Muscle of back (tissue), 11 donors: ENCODE data around the gene ZFPM1. TPM values are rescaled to one million over a fixed set of nuclear protein-coding genes. Genes with fewer than 3 reads are reported as not detected.
"Not testable (repeated sequence)": the region's sequence is repeated elsewhere in the genome, so short reads cannot be mapped to it uniquely, and the experiment has no call there.

ENCODE experiments used
- DNase-seq, 3 donors: peaks; one replicate each; pipeline versions ENCODE4 v3.0.0 to v3.0.0-alpha.2; 2013
- polyA plus RNA-seq, 10 donors: library from polyadenylated mRNA; unstranded; fragments of 120-200 nt; gene quantifications; one replicate each; pipeline ENCODE4 v1.2.1, GENCODE V29; 2013; ENCODE audit not compliant: insufficient read length in 10 of 10

Gene ZFPM1
- polyA plus RNA-seq, 10 donors = 1.1 to 2.7 (median 1.3) TPM

- no peak for DNase-seq
Measured at GRCh38 chr16:88511906-88512305, 58.8 kb downstream of the ZFPM1 start.

GRCh38 chr16:88512728-88513696, 59.9 kb downstream of the ZFPM1 start:
- no peak for DNase-seq

GRCh38 chr16:88514070-88514469, 61.0 kb downstream of the ZFPM1 start:
- no peak for DNase-seq

DNA sequence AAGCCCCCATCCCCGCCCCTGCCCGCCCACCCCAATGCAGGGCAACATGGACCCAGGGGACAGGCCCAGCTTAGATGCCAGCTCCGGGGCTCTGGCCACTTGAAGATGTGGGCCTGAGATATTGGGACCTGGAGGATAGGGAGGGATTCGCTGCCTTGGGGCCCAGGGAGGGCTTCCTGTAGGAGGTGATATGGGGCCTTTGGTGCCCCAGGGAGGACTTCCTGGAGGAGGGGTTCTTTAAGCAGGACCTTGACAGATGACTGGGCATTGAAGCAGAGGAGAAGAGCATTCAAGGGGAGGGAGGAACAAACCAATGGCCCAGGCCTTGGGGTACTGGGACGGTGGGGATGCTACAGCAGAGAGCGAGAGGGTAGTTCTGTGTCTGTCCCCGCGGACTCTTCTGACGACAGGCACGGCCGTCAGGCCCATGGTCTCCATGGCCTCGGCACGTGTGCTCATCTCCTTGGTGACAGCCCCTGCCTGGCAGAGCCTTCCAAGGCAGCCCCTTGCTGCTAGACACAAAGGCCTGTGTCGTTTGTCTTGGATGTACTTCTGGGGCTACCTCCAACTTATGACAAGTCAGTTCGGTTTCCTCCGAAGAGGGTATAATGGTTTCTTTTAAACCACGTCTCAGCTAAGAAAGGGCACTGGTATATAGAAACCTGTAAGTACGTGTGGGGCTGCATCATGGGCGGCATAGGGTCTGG, 61.6 kb downstream of the ZFPM1 start:
- DNase-seq = no peak

DNA sequence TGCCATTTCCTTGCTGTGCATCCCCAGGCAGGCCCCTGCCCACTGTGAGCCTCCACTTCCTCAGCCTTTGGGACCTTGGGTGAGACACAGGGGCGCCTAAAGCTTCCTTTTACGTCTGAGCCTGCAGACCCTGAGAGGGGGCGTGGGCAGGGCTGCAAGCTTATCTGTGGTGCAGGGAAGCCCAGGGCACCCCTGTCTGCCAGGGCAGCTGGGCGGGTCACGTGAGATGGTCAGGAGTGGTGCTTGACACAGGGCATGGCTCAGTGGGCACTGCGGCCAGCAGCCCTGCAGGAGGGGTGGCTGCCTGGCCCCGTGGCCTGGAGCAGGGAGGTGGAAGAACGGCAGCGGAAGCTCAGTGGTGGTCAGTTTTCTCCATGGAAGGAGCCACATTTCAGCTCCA, 62.3 kb downstream of the ZFPM1 start:
- no peak for DNase-seq

DNA sequence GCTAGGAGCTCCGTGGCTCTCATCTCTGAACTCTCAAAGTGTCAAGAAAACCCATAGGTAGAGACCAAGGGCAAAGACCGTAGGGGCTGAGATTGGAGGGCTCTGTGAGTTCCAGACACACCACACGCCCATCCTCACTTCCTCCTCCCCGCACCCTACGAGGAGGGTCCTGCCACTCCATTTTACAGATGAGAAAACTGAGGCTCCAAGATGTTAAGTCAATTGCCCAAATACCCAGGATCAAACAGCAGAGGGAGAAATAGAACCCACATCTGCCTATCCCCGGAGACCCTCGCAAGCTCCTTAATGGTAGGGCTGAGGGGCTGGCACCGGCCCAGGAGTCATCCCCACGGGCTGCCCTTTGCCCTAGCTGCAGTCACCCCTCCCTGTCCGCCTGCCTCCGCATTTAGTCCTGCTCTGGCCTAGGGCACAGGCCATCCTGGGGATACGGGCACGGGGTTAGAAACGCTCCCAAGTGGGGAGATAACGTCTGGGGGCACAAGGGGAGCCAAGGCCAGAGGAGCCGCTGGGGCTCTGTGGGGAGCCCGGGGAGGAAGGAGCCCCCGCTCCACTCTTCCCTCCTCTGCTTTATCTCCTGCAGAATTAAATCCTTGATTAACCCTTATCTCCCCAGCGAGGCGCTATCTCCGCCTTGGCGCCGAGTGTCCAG, 63.0 kb downstream of the ZFPM1 start:
- no peak for DNase-seq

DNA sequence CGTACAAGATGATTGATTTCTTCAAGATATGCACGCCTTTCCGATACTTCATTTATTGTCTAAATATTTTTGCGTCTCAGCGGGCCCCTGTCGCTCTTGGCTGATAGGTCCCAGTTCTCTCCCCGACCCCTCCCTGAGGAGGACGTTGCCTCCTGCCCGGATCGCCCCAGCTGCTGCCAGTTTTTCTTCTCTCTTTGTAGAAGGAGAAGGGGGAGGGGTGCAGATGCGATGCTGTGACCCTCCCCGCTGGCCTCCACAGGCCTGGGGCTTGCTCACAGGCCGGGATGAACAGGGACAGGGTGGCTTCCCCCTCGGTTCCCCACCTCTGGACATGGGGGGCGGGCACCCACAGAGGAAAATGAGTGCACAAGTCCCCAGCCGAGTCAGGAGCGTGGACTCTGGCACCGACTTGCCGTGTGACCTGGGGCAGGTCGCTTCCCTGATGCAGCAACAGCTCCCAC, 63.6 kb downstream of the ZFPM1 start:
- DNase-seq = no peak

DNA sequence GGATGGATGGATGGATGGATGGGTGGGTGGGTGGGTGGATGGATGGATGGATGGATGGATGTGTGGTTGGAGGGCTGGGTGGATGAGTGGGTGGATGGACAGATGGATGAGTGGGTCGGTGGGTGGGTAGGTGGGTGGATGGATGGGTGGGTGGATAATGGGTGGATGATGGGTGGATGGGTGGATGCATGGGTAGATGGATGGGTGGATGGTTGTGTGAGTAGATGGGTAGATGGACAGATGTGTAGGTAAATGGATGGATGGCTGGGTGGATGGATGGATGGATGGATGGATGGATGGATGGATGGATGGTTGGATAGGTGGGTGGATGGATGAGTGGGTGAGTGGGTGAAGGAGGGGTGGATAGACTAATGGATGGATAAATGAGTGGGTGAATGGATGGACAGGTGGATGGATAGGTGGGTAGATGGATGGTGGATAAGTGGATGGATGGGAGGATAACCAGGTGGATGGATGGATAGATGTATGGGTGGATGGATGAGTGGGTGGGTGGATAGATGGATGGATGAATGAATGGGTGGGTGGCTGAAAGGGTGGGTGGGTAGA, 64.2 kb downstream of the ZFPM1 start:
- not testable (repeated sequence) for DNase-seq

GRCh38 chr16:88518411-88519111, 65.5 kb downstream of the ZFPM1 start:
- DNase-seq = not testable (repeated sequence)

- no peak for DNase-seq
Measured at GRCh38 chr16:88519240-88519639, 66.2 kb downstream of the ZFPM1 start.

GRCh38 chr16:88519938-88520653, 67.0 kb downstream of the ZFPM1 start:
- DNase-seq = no peak

DNA sequence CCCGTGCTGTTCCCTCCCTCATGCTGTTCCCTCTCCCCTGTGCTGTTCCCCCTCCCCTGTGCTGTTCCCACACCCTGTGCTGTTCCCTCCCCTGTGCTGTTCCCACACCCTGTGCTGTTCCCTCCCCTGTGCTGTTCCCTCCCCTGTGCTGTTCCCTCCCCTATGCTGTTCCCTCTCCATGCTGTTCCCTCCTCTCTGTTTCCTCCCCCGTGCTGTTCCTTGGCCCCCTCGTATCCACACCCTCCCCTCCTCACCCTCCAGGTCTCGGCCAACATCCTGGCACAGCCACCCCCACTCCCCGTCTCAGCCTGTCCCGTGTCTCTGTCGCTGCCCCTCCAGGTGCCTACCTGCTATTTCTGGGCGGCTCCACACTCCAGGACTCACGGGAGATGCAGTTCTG, 68.6 kb downstream of the ZFPM1 start:
- no peak for DNase-seq

GRCh38 chr16:88522276-88522949, 69.3 kb downstream of the ZFPM1 start:
- DNase-seq = no peak

GRCh38 chr16:88523309-88524161, 70.5 kb downstream of the ZFPM1 start:
- no peak for DNase-seq

- DNase-seq = no peak
Measured at GRCh38 chr16:88524274-88524972, 71.3 kb downstream of the ZFPM1 start.

- DNase-seq = no peak
Measured at GRCh38 chr16:88524973-88525662, 72.0 kb downstream of the ZFPM1 start.

DNA sequence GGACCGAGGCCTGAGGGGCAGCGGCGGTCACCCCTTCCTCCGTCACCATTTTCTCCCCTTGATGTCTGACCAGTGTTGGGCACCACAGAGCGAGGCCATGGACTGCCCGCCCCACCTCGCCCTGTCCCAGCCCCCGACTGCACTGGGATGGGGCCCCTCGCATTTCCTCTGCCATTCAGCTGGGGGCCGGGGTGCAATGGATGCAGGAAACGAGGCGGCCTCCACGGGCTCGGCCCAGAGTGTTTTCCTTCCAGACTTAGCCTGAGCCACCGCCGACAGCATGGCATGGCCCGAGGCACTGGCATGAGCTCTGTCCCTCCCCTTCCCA, 72.5 kb downstream of the ZFPM1 start:
- no peak for DNase-seq
